Measurements from ENCODE around the gene CELF4.

CELF4 gene

DNA sequence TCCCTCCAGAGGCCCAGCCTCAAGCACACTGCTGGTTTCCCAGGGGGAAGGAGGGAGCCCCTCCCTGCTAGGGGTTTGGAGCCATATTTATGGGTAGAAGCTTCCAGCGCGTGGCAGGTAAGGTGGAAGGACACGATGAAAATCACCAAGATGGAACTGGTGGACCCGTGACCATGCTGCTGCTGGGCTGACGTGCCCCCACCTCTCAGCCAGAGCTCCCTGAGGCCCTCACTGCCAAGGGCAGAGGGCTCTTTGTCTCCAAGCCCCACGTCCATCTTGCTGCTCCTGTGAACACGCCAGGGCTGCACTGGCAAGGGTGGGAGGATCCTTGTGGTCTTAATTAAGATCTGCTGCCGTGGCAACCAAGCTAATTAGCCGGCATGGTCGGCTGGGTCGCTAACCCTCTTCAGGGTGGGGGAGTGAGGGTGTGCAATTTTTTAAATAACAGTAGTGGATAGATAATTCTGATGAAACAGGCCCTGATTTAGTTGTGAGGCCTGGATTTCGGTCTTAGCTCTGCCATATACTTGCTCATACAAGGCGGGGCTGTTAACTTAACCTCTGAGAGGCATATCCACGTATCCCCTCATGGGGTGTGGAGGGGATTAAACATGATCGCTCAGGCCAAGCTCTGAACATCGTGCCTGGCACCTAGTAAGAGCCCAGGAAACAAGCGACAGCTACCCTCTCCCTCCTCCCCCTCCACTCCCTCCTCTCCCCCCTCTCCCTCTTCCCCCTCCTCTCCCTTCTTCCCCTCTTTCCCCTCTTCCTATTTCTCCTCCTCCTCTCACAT is 232.8 kb downstream of the CELF4 start:
- no peak overlapping the region for H3K4me3 ChIP-seq
- peaks cover 0 to 7% (median 0%) of the 10 kb centered on the region in 10 experiments; a peak in 2 of 20 replicates for H3K4me1 ChIP-seq
- no peaks in the 10 kb centered on the region for H3K9me3 ChIP-seq (replicated peaks in 1 of 11)
- H4K20me1 ChIP-seq, result no peaks in the 10 kb centered on the region
- no peaks in the 10 kb centered on the region for H3K36me3 ChIP-seq
- no peak for TF ChIP-seq Cebpa-rat (IDR thresholded peaks at IDR 0.05)
- no peak overlapping the region for H3K9ac ChIP-seq
- peak overlapping the region in 2 of 11 experiments; percentile 5 to 15; a peak in 2 of 22 replicates for H3K4me2 ChIP-seq
- no peaks in the 10 kb centered on the region for H3K27me3 ChIP-seq
- H3K27ac ChIP-seq, result no peak overlapping the region

GRCh38 chr18:37332219-37332618 is 233.4 kb downstream of the CELF4 start:
- no peak overlapping the region for H3K27ac ChIP-seq
- no peak overlapping the region for H3K9ac ChIP-seq
- no peak for TF ChIP-seq Cebpa-rat (IDR thresholded peaks at IDR 0.05)
- peaks cover 0 to 7% (median 0%) of the 10 kb centered on the region in 10 experiments; a peak in 2 of 20 replicates for H3K4me1 ChIP-seq
- H3K4me3 ChIP-seq, result no peak overlapping the region
- H3K27me3 ChIP-seq, result no peaks in the 10 kb centered on the region
- H3K9me3 ChIP-seq (replicated peaks in 1 of 11), result no peaks in the 10 kb centered on the region
- H4K20me1 ChIP-seq, result no peaks in the 10 kb centered on the region
- H3K36me3 ChIP-seq, result no peaks in the 10 kb centered on the region
- H3K4me2 ChIP-seq, result 0 out of 22 replicates have a peak overlapping the region, but pooled peaks of 1 of the 11 experiments have one; percentile 5

DNA sequence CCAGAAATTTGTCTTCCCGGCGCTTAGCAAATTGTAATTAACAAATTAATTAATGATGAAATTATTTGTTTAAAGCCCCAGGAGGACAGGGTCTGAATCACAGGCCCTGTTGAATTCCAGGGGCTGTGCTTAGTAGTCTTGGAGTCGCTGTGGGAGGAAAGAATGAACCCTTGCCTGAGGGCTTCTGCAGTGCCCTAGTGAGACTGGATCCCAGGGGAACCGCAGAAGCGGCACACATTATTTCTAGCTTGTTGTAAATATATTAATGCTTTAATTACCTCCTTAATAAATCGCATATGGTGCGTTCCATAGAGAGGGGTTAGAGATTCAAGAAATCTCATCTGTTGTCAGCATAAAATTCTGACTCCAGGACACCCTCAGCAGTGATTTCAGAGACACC is 235.4 kb downstream of the CELF4 start:
- H3K27me3 ChIP-seq, result no peaks in the 10 kb centered on the region
- H3K27ac ChIP-seq, result no peak overlapping the region
- H3K4me1 ChIP-seq, result peaks cover 0 to 7% (median 0%) of the 10 kb centered on the region in 10 experiments; a peak in 2 of 20 replicates
- no peak overlapping the region for H3K4me2 ChIP-seq
- no peak overlapping the region for H3K9ac ChIP-seq
- no peaks in the 10 kb centered on the region for H3K36me3 ChIP-seq
- H3K4me3 ChIP-seq, result no peak overlapping the region
- peaks cover 0 to 4% (median 0%) of the 10 kb centered on the region in 11 experiments; a peak in 2 of 22 replicates for H4K20me1 ChIP-seq
- TF ChIP-seq Cebpa-rat (IDR thresholded peaks at IDR 0.05), result no peak
- H3K9me3 ChIP-seq (replicated peaks in 1 of 11), result no peaks in the 10 kb centered on the region

- no peak overlapping the region for H3K4me2 ChIP-seq
- peaks cover 0 to 7% (median 0%) of the 10 kb centered on the region in 10 experiments; a peak in 2 of 20 replicates for H3K4me1 ChIP-seq
- no peaks in the 10 kb centered on the region for H3K36me3 ChIP-seq
- TF ChIP-seq Cebpa-rat (IDR thresholded peaks at IDR 0.05), result no peak
- H4K20me1 ChIP-seq, result peaks cover 0 to 4% (median 0%) of the 10 kb centered on the region in 11 experiments; a peak in 2 of 22 replicates
- no peak overlapping the region for H3K4me3 ChIP-seq
- H3K9ac ChIP-seq, result no peak overlapping the region
- no peaks in the 10 kb centered on the region for H3K9me3 ChIP-seq (replicated peaks in 1 of 11)
- no peak overlapping the region for H3K27ac ChIP-seq
- no peaks in the 10 kb centered on the region for H3K27me3 ChIP-seq
These were observed 236.5 kb downstream of the CELF4 start for GRCh38 chr18:37328946-37329719.

- Histone ChIP-seq H3K4me1 (peaks cover 0 to 2% (median 0%) of the 10 kb centered on the region in 10 experiments; a peak in 3 of 20 replicates), H3K9me3 (replicated peaks in 1 of 11) (no peaks in the 10 kb centered on the region), H3K27ac (no peak overlapping the region), H3K9ac (no peak overlapping the region), H3K27me3 (no peaks in the 10 kb centered on the region), H3K36me3 (no peaks in the 10 kb centered on the region), H3K4me2 (no peak overlapping the region), H4K20me1 (peaks cover 0 to 4% (median 0%) of the 10 kb centered on the region in 11 experiments; a peak in 4 of 22 replicates), H3K4me3 (no peak overlapping the region)
- no peak for TF ChIP-seq Cebpa-rat (IDR thresholded peaks at IDR 0.05)
These were observed 238.5 kb downstream of the CELF4 start for GRCh38 chr18:37327063-37327577.

DNA sequence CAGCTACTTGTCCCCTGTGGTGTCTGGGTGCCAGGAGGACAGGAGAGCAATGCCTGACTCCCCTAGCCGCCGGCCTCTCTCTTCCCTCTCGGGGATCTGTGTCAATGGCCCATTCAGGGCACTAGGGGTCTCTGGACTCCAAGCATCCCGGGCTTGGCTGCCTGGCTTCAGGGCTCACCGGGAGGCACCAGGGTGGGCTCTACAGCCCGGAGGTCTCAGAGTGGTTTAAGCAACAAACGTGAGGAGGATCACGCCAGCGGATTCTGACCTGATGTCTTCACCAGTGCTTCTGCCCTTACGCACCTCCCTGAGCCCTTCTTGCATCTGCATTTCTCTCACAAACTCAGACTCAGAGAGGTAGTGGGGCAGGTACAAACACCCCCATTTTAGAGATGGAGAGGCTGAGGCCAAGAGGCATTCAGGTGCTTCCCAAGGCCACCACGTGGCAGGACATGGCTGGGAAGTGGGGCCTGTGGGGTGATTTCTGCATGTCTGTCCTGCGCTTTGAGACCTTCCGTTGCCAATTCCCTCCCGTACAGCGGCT is 243.0 kb downstream of the CELF4 start:
- TF ChIP-seq Cebpa-rat (IDR thresholded peaks at IDR 0.05), result no peak
- H3K27me3 ChIP-seq, result no peaks in the 10 kb centered on the region
- H3K4me1 ChIP-seq, result peaks cover 0 to 20% (median 9%) of the 10 kb centered on the region in 10 experiments; a peak in 10 of 20 replicates
- H4K20me1 ChIP-seq, result peaks cover 0 to 4% (median 0%) of the 10 kb centered on the region in 11 experiments; a peak in 4 of 22 replicates
- H3K4me2 ChIP-seq, result no peak overlapping the region
- no peaks in the 10 kb centered on the region for H3K36me3 ChIP-seq
- H3K9ac ChIP-seq, result no peak overlapping the region
- H3K27ac ChIP-seq, result no peak overlapping the region
- H3K4me3 ChIP-seq, result no peak overlapping the region
- no peaks in the 10 kb centered on the region for H3K9me3 ChIP-seq (replicated peaks in 1 of 11)

GRCh38 chr18:37321582-37322491 is 243.8 kb downstream of the CELF4 start:
- no peaks in the 10 kb centered on the region for H3K9me3 ChIP-seq (replicated peaks in 1 of 11)
- no peaks in the 10 kb centered on the region for H3K36me3 ChIP-seq
- H3K4me2 ChIP-seq, result peak overlapping the region in 7 of 11 experiments; percentile 0 to 41 (median 24); a peak in 7 of 22 replicates
- no peak for TF ChIP-seq Cebpa-rat (IDR thresholded peaks at IDR 0.05)
- peaks cover 0 to 3% (median 0%) of the 10 kb centered on the region in 11 experiments; a peak in 4 of 22 replicates for H4K20me1 ChIP-seq
- H3K9ac ChIP-seq, result no peak overlapping the region
- no peaks in the 10 kb centered on the region for H3K27me3 ChIP-seq
- H3K4me3 ChIP-seq, result no peak overlapping the region
- peaks cover 0 to 20% (median 9%) of the 10 kb centered on the region in 10 experiments; a peak in 10 of 20 replicates for H3K4me1 ChIP-seq
- H3K27ac ChIP-seq, result no peak overlapping the region

DNA sequence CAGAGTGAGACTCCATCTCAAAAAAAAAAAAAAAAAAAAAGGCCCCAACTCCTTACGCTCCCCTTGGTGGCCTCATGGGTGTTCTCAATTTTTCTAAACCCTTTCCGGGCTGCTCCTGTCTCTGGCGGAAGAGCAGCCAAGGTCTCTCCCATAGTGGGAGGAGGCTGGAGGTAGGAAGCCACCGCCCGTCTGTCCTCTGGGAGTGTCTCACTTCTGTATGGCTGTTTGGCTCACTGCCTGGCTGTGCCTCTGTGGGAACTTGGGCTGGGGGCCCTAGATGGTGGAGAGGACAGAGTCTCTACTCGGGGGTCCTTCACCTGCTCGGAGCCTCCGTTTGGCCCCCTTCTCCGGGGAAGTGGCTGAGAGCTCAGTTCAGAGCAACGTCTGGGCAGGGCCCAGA is 245.3 kb downstream of the CELF4 start:
- no peak overlapping the region for H3K9ac ChIP-seq
- no peaks in the 10 kb centered on the region for H3K9me3 ChIP-seq (replicated peaks in 1 of 11)
- peak overlapping the region in 1 of 11 experiments; percentile 41; a peak in 1 of 22 replicates for H3K4me2 ChIP-seq
- H4K20me1 ChIP-seq, result peaks cover 0 to 6% (median 0%) of the 10 kb centered on the region in 11 experiments; a peak in 2 of 22 replicates
- H3K4me1 ChIP-seq, result peaks cover 0 to 20% (median 9%) of the 10 kb centered on the region in 10 experiments; a peak in 10 of 20 replicates
- H3K27ac ChIP-seq, result no peak overlapping the region
- no peak for TF ChIP-seq Cebpa-rat (IDR thresholded peaks at IDR 0.05)
- no peak overlapping the region for H3K4me3 ChIP-seq
- H3K27me3 ChIP-seq, result no peaks in the 10 kb centered on the region
- no peaks in the 10 kb centered on the region for H3K36me3 ChIP-seq

Data from BLaER1 treated with 17β-estradiol and CSF1 and Interleukin-3, amounts not matched to agents 10 nM and 100 nM (cell line).